GM21367 (cell line): ENCODE results near the gene PRKD3.

Experiments
- ATAC-seq: cut with Tn5 transposase; IDR thresholded peaks from one replicate; pipeline ENCODE4 v1.9.1; 2021; ENCODE audit not compliant: unreplicated experiment

The PRKD3 gene

DNA sequence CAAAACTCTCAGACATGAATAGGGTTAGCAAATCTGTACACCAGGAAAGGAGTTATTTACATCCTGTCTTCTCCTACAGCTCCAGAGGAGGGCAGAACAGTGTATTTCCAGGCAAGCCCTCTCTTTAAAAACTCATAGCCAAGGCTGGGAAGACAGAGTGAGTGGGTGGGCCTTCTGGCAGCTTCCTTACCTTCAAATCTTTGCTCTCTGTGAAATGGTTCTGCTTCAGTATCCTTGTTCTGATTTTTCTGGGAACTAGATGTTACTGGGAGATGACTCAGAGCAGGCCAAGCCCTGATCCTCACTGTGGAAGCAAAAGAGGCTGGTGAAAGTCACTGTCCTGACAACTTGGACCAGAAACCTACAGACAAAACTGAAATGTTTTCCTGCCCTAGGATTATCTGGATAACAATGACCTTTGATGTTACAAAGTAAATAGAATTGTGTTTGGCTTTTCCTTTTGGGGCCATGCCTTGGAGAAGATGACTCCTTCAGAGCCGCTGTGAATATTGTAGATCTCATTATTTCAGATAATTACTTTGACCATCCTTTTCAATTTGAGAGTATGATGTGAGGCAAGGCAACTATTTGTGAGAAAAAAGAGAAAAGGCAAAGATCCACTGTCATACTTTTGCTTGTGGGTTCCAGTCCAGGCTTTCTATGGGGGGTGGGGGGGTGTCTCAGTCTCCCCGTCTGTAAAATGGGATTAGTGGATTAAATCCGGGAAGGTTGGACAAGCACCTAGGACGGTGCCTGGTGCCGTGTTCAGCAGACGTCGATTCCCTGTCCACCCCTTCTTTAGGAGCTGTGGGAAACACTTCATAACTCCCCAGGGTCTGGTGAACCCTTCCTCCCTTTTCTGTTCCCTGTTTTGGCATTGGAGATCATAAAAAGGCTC, 19.2 kb upstream of the PRKD3 start:
- no peak for ATAC-seq

DNA sequence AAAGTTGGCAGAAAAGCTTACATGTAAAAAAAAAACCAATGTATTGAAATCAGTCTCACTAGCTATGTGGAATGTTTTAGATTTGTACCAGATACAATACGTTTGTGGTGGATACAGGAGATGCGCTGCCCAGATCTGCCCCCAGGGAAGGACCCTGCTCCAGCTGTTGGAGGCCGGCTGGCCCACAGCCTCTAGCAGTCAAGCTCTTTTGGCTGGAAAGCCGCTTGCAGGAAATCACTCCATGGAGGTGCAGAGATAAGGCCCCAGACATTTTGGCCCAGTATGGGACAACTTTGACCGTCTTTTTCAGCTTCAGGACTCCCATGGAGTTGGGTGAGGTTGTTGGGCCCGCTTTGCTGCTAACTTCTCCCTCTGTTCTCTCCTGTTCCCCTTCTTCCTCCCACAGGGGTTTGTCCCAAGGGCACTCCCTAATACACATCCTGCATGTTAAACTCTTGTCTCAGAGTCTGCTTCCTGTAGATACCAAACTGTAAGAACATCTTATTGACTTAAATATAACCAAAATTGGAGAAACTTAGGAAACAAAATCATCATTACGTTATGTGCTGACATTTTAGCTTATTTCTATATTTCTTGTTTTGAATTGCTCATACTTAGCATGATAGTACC, 18.1 kb upstream of the PRKD3 start:
- no peak for ATAC-seq

DNA sequence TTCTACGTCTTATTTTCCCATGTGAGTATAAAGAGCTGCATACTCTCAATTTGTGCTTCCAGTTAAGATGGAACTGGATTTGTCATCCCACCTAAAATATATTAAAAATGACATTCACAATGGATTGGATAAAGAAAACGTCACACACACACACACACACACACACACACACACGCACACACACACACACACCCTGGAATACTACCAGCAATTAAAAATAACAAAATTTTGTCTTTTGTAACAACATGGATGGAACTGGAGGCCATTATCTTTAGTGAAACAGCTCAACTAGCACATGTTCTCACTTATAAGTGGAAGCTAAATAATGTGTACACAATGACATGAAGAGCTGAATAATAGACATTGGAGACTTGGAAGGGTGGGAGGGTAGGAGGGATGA, 16.0 kb upstream of the PRKD3 start:
- ATAC-seq: no peak

DNA sequence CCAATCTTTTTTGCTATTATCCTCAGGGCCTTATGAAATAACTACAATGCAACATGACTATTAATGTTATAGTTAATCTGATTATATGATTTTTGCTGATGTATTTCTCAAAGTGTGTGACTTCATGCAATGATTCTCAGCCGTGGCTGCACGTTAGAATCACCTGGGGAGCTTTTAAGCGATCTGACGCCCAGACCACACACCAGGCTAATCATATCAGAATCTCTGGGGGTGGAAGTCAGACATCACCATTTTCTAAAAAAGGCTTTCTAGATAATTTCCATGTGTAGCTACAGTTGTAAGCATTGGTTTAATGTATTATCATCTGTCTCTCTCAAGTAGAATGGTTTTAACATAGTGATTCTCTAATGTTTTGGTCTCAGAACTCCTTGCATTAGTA, 14.3 kb upstream of the PRKD3 start:
- ATAC-seq: no peak

DNA sequence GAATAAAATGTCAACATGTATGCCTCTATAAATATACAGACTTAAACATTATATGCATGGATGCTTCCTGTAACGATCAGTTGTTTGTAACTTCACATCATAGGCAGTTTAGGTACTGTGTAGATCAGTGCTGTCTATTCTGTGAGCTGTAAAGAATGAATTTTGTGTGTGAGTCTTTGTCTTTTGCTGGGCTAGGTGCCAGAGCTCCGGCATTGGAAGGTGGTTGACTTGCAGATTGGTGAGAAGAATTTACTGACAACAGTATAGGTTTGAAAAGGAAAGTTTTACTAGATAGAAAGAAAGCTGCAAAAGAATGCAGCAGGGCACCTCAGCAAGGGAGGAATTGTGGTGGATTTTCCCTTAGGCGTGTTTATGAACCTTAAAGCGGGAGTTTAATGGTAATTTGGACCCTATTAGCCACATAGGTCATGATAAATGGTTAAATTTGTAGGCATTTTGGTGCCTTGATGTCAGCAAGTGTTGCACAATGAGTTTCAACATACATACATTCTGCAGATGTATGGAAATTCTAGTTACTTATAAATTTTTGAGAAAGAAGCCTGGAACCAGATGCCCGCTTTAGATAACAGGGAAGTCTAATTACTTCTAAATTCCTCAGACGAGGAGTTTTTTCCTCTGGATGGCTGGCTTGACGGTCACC, 13.1 kb upstream of the PRKD3 start:
- ATAC-seq: no peak

DNA sequence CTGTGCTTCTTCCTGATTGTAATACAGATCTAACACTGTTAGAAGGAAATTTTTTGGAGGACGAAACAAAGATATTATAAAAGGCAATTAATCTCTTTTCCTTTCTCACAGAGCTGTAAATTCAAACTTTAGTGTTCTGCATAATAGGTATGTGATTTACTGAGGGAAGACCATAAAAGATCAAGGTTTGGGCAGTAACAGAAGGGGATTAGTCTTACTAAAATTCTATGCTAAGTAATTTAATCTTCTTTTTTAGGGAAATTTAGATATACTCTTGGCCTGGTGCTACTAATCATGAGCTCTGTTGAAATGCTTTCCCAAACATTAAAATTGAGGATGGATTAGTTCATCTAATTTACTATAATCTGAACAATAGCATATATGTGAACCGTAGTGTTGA, 11.0 kb upstream of the PRKD3 start:
- ATAC-seq: no peak

DNA sequence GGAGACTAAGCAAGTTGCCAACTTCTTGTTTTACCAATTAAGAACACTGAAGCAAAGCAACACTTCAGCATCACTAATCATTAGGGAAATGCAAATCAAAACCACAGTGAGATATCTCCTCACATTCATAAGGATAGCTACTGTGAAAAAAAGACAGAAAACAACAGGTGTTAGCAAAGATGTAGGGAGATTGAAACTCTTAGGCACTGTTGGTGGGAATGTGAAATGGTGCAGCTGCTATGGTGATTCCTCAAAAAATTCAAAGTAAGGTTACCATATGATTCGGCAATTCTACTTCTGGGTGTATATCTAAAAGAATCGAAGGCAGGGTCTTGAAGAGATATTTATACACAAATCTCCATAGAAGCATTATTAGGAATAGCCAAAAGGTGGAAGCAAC, 8.6 kb upstream of the PRKD3 start:
- ATAC-seq: no peak

DNA sequence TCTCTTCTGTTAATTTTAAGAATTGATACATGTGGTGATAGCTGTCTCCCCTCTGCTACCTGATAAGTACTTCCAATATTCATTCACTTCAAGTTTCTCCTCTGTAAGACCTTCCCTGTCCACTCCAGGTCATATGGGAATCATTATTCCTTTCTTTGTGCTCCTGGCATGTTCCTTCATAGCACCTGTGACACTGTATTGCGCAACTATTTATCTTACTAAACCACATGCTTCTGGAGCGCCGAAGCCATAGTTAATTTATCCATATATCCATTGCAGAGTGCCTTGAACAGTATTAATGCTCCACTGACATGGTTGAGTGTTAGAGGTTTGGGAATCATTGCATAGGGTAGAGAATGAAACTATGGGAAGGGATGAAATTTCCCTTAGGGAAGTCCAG, 7.9 kb upstream of the PRKD3 start:
- no peak for ATAC-seq

DNA sequence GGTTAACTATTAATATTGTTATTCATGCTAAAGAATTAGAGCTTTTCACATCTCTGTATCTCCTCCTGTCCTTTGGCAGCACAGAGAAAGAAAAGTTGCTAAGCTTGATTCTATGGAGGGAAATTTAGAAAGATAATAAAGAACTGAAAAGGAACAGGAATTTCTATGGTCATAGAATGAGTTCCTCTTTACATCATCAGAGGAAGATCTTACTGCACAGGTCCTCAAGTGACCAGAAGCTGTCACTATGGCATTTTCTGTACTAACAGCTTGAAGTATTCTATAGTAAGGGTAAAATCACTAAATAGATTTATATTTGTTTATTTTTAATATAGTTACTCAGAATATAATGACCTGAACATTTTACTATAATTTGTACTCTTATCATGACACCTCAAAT, 6.0 kb upstream of the PRKD3 start:
- no peak for ATAC-seq

DNA sequence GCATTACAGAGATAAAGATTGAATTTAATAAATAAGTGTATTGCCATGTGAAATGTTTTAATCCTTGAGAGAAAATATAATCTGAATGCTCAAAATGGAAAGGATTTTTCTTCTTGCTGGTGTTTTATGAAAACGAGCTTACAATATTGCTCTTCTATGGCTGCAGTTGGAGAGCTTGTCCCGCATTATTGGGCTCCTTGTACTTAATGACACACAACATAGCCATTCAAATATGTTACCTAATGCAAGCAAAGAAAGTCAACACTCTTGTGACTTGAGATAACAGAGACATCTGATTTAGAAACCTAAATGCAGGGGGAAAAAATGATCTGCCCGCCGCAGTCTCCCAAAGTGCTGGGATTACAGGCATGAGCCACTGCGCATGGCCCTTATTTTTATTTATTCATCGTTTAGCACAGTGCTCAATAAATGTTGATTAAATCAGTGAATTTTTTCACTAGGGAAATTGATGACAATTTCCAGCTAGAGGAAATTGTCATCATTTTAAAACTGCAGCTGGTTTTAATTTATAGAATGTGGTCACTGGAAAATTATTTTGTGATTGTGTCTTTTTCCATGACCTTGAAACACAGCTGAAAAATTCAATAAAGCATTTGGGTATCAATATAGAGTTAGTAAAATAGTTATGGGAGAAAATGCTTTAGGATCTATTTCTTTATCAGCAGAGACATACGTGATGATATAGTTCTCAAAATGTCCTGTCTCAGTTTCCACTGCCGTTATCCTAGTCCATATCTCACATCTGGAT, 2.4 kb upstream of the PRKD3 start:
- ATAC-seq: no peak

DNA sequence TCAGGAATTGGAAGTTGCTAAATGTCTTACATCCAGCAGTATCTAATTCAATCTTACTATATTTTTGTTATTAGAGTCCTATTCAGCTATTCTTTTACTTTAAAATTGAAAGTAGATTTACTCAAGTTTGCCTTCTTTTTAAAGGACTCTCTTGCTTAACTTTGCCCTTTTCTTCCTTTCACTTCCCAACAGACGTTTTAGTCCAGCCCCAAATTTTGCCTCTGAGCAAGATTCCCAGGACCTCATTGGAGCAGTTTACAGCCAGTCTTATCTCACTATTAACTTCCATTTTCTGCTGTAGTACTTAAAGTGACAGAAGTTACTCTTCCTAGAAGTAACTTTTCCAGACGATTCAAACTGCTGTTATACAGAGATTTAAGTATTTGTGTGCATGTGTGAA, 1.7 kb upstream of the PRKD3 start:
- ATAC-seq: no peak

DNA sequence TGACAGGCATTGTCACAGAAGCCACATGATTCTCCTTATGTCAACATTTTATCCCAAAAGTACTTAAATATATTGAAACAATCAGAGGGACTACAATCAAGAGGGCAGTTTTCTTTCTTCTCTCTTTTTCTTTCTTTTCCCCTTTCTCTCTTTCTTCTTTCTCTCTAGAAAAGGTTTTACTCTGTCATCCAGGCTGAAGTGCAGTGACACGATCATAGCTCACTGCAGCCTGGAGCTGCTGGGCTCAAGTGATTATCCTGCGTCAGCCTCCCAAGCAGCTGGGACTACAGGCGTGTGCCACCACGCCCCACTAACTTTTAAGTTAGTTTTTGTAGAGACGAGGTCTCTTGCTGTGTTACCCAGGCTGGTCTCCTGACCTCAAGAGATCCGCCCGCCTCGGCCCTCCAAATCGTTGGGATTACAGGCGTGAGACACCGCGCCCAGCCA, 1.0 kb upstream of the PRKD3 start:
- ATAC-seq: no peak

DNA sequence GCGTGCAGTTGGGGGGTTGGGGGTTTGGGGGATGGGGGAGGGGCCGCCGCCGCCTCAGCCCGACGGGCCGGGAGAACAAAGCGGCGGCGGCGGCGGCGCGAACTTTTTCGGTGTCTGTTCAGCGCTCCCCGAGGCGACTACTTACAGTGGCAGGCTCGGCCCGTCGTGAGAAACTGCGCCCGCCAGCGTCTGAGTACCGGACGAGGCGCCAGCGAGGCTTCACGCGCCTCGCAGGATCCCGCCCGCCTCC, 172 bp downstream of the PRKD3 start:
- ATAC-seq: peak; percentile 43

DNA sequence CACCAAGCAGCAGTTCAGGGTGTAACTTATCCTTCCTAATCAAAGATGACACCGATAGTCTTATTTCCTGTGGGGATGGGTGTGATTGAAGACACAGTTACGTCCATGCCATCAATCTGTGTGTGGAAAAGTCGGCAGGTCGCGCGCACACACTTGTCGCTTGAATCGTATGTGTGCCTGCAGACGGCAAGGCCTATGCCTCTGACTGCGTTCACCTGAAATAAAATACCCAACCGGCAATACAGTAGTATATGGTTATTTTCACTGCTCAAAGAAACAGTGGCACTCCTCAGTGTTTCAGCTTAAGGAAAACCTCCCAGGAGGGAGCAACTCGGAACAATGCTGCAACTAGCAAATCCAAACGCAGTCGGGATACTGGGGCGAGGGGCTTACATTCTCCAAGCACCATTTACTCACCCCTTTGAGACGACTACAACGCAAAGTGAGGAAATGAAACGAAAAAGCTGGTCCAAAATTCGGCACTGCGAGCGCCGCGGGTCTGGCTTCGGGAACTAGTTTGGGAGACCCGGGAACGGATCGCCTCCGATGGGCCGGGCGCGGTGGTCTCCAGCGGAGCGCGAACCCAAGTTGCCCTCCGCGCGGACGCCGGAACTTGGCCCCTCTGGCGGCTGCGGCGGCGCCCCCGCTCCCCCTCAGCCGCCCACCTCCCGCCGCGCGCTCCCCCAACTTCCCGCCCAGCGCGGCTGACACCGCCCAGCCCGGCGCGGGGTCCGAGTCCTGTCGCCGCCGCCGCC, 675 bp downstream of the PRKD3 start:
- peak; percentile 14 for ATAC-seq

DNA sequence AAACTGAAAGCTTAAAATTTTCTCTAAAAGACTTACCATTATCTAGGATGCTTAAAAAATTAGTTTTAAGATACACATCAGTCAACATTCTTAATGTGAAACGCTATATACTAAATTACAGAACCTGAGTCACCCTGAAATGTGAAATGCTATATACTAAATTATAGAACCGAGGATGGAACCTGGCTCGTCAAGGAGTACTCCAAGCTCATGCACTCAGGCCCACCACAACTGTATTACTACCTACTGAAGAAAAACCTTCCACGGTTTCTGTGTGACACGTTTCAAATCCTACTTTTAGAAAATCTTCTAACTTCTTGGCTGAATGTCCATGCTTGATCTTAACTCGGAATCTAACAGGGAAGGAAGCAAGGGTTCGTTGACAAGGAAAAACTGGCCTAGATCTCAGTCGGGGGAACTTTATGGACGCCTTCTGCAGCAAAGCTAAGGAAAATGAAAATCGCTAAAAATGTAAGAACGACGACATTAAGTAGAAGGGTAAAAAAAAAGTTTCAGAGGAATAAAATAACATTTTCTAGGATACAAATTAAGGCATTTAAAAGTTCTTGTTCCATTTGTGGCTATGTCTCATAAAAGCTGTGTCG, 1.4 kb downstream of the PRKD3 start:
- ATAC-seq: no peak

DNA sequence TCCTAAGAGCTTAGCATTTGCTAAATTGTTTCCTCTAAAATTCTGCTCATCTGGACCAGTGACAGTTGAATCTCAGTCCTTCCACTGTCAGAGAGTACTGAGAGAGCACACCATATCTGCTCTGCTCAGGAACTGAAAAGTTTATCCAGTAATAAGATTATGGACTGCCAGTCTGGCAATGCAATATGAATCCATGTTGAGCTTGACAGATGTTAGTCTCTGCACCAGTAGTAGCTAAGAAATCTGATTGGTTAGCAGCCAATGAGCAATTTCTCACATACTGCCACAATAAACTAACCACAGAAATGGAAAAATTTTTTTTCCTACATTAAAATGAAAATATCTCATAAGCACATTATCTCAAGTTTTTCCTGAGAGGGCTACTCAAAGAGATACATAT, 2.3 kb downstream of the PRKD3 start:
- ATAC-seq: no peak

DNA sequence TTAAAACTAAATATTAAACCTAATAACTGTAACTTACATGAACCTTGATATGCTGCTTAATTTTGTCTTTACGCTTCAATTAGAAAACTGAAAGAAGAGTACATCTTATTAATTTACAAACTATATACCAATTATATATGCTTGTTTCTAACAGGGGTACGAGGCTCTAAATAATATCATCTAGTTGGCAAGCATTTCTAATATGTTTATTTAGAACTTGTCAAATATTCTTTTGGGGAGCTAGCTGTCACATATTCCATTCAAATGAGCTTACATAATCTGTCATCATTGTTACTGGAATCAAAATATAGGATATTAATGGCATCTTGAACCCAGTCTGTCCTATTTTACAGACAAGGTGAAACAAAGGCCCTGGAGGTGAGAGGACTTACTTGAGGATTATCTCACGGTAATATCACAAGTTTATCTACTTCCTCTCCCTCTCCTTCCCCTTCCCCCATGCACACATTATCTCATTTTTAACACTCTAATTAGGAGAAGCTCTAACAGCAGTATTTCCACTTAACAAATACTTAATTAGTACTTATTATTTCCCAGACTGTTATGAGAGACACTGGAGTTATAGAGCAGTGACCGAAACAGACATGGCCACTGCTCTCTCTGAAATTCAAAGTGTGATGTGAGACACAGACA, 3.5 kb downstream of the PRKD3 start:
- no peak for ATAC-seq

DNA sequence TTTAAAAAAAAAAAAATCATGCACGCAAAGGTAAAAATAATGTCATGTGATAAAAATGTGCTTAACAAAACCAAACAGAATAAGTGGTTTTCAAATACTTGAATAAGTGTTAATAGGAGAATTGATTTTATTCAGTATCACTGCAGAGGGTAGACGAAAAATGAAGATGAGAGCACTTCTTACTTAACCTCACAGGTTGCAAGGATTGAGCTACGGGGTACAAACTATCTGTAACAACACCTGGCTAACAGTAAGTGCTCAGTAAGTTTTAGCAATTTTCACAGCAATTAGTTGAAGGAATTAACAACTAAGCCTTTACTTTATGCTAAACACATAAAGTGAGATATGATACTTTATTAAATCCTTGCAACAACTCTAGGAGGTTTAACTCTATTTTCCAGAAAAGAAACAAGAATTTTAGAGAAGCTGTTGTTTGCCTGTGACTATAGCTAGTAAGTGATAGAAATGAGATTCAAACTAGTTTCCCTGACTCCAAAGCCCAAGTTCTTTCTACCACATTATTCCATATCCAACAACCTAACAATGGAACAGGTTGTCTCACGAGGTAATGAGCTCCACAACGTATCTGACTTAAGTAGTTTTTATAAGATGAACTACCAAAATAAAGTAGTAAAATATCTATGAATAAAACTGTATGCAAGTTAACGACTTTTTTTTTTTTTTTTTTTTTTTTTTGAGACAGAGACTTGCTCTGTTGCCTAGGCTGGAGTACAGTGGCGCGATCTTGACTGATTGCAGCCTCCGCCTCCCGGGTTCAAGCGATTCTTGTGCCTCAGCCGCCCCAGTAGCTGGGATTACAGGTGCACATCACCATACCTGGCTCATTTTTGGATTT, 4.7 kb downstream of the PRKD3 start:
- ATAC-seq: no peak

DNA sequence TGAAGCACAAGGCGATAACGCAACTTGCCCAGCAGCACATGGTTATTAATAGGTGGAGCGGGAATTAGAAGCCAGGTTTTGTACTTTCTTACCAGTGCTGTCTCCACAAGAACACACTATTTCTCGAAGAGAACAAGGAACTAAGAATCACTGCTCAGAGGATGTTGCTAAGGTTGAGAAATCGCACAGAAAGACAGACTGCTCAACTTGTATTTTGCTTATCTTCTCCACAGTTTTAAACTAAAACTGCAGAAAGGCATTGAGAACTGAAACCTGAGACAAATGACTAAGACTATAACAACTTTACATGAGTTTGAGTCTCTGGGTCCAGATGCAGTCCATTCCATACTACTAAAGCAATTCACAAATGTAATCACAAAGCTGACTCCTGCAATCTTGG, 6.2 kb downstream of the PRKD3 start:
- ATAC-seq: peak; percentile 70
